ENCODE data around the gene SRSF7. TPM values are rescaled to one million over a fixed set of nuclear protein-coding genes. Genes with fewer than 3 reads are reported as not detected.
"Not testable (repeated sequence)": the region's sequence is repeated elsewhere in the genome, so short reads cannot be mapped to it uniquely, and the experiment has no call there.

Gene SRSF7
- total RNA-seq (100 to 1,000 TPM in 3 of 9 donors, 10 to 100 TPM in 6; 39.8 to 153 (median 87.9) TPM), polyA plus RNA-seq (100 to 1,000 TPM; 125 to 248 (median 146) TPM)
- long read RNA-seq, donor 1, transcript SRSF7-208 (7 exons, 1,903 nt), result minor isoform, 5 of 73 reads
- long read RNA-seq, donor 1, transcript SRSF7-201 (8 exons, 2,489 nt), result major isoform, 49 of 73 reads
- long read RNA-seq, donor 1, partial matches to known transcripts, result 12 of 73 reads
- long read RNA-seq, donor 1, other reads (novel, unspliced or antisense), result 0 of 73 reads
- long read RNA-seq, donor 2, transcript SRSF7-201 (8 exons, 2,489 nt), result major isoform, 32 of 52 reads
- long read RNA-seq, donor 2, partial matches to known transcripts, result 11 of 52 reads
- long read RNA-seq, donor 2, other reads (novel, unspliced or antisense), result 0 of 52 reads
- long read RNA-seq, donor 3, transcript SRSF7-201 (8 exons, 2,489 nt), result major isoform, 23 of 32 reads
- long read RNA-seq, donor 3, partial matches to known transcripts, result 0 of 32 reads
- long read RNA-seq, donor 3, other reads (novel, unspliced or antisense), result 0 of 32 reads
- long read RNA-seq, donor 4, transcript SRSF7-201 (8 exons, 2,489 nt), result major isoform, 9 of 21 reads
- long read RNA-seq, donor 4, partial matches to known transcripts, result 5 of 21 reads
- long read RNA-seq, donor 4, other reads (novel, unspliced or antisense), result 1 of 21 reads
- long read RNA-seq, donor 5, transcript SRSF7-209 (7 exons, 2,453 nt), result minor isoform, 7 of 75 reads
- long read RNA-seq, donor 5, transcript SRSF7-208 (7 exons, 1,903 nt), result minor isoform, 13 of 75 reads
- long read RNA-seq, donor 5, transcript SRSF7-201 (8 exons, 2,489 nt), result major isoform, 29 of 75 reads
- long read RNA-seq, donor 5, transcript SRSF7-204 (9 exons, 2,857 nt), result minor isoform, 9 of 75 reads
- long read RNA-seq, donor 5, partial matches to known transcripts, result 1 of 75 reads
- long read RNA-seq, donor 5, other reads (novel, unspliced or antisense), result 12 of 75 reads
- long read RNA-seq, donor 6, transcript SRSF7-201 (8 exons, 2,489 nt), result major isoform, 10 of 20 reads
- long read RNA-seq, donor 6, partial matches to known transcripts, result 2 of 20 reads
- long read RNA-seq, donor 6, other reads (novel, unspliced or antisense), result 4 of 20 reads
- long read RNA-seq, donor 7, transcript SRSF7-201 (8 exons, 2,489 nt), result major isoform, 17 of 25 reads
- long read RNA-seq, donor 7, partial matches to known transcripts, result 0 of 25 reads
- long read RNA-seq, donor 7, other reads (novel, unspliced or antisense), result 0 of 25 reads
- long read RNA-seq, donor 8, transcript SRSF7-209 (7 exons, 2,453 nt), result minor isoform, 6 of 121 reads
- long read RNA-seq, donor 8, transcript SRSF7-201 (8 exons, 2,489 nt), result major isoform, 49 of 121 reads
- long read RNA-seq, donor 8, transcript SRSF7-208 (7 exons, 1,903 nt), result minor isoform, 11 of 121 reads
- long read RNA-seq, donor 8, transcript SRSF7-204 (9 exons, 2,857 nt), result minor isoform, 6 of 121 reads
- long read RNA-seq, donor 8, partial matches to known transcripts, result 47 of 121 reads
- long read RNA-seq, donor 8, other reads (novel, unspliced or antisense), result 0 of 121 reads
- long read RNA-seq, donor 9, transcript SRSF7-201 (8 exons, 2,489 nt), result major isoform, 24 of 50 reads
- long read RNA-seq, donor 9, partial matches to known transcripts, result 14 of 50 reads
- long read RNA-seq, donor 9, other reads (novel, unspliced or antisense), result 0 of 50 reads
- long read RNA-seq, donor 10, transcript SRSF7-201 (8 exons, 2,489 nt), result major isoform, 12 of 20 reads
- long read RNA-seq, donor 10, partial matches to known transcripts, result 0 of 20 reads
- long read RNA-seq, donor 10, other reads (novel, unspliced or antisense), result 0 of 20 reads

DNA sequence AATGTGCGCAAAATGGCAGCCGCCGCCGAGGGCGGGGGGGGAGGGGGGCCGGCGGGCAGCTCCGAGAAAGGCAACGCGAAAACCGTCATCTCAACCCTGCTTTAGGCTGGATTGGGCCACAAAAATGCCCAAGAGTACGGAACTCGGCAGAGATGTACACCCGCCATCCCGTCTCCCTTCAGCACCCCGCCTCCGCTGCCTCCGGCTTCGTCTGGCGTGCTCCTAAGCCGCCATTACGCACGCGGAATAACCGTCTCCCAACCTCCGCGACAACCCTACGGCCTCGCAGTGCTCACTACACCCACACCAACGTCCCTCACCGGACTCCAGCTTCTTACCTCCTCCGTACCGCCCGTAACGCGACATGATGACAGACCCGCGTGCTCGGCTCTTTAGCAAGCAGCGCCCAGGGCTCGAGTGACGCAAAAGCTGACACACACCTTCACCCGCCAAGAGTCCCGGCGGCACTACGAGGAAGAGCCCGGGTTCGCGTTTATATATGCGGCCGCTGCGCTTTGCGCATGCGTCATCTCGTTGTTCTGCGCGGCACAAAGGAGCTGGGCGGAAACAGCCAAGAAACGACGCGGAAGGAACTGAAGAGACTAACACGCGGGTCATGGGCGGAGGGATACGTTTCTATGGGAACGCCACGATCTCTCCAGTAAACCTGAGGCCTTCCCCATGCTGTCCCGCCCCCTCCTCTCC, at the start of gene SRSF7:
Gene SRSF7, minus strand, starts transcription at position 471 of the 705 bp plus-strand sequence. Its CDS starts 105 bp downstream, at position 366.
- Histone ChIP-seq H3K9me3 (replicated peaks in 1 of 3) (no peaks in the 10 kb centered on the region), H3K27me3 (no peaks in the 10 kb centered on the region), H3K4me3 (peak within 1 kb of the TSS; percentile 77 to 96 (median 88)), H3K27ac (peak within 1 kb of the TSS; percentile 96 to 100 (median 99)), H3K4me1 (replicated peaks in 1 of 2) (peaks cover 19 to 49% of the 10 kb centered on the region in 2 donors), H3K36me3 (replicated peaks in 1 of 2) (peaks cover 0 to 39% of the 10 kb centered on the region in 2 donors)
- intact Hi-C loops (cut with DNase I), result no loop called here
- 0 to 1% (median 1%) methylated on average over 28 to 68 of the region's 68 CpGs for WGBS, 4 donors
- TF ChIP-seq POLR2A (IDR thresholded peaks at IDR 0.05), result peak; percentile 100
- TF ChIP-seq, protein P1, sequence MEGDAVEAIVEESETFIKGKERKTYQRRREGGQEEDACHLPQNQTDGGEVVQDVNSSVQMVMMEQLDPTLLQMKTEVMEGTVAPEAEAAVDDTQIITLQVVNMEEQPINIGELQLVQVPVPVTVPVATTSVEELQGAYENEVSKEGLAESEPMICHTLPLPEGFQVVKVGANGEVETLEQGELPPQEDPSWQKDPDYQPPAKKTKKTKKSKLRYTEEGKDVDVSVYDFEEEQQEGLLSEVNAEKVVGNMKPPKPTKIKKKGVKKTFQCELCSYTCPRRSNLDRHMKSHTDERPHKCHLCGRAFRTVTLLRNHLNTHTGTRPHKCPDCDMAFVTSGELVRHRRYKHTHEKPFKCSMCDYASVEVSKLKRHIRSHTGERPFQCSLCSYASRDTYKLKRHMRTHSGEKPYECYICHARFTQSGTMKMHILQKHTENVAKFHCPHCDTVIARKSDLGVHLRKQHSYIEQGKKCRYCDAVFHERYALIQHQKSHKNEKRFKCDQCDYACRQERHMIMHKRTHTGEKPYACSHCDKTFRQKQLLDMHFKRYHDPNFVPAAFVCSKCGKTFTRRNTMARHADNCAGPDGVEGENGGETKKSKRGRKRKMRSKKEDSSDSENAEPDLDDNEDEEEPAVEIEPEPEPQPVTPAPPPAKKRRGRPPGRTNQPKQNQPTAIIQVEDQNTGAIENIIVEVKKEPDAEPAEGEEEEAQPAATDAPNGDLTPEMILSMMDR (IDR thresholded peaks at IDR 0.05), result peak in 2 of 6 experiments; percentile 27 to 37
- DNase-seq, result peak; percentile 97 to 99 (median 99)

DNA sequence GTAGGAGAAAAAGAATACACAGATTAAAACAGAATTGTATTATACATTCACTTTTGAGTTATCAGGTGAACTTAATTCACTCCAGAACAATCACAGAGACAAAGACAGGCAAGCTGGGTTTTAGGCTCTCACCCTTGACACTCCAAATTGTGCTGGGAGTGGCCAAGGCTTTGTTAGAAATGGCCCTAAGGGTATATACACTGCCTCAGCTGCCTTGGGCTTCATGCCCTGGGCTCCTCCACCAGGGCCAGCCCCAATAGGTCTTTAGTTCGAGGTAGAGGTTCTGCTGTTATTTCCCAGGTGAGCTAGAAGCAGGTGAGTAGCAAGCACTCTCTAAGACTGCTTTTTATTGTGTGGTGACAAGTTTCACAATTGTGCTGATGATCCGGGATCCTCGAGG, 46.8 kb upstream of the SRSF7 start:
- DNase-seq, result no peak
- TF ChIP-seq, protein P1 (IDR thresholded peaks at IDR 0.05), result no peak
- TF ChIP-seq POLR2A (IDR thresholded peaks at IDR 0.05), result no peak
- Histone ChIP-seq H3K27me3 (no peaks in the 10 kb centered on the region), H3K4me1 (replicated peaks in 1 of 2) (no peaks in the 10 kb centered on the region), H3K36me3 (replicated peaks in 1 of 2) (peaks cover 0 to 11% of the 10 kb centered on the region in 2 donors), H3K4me3 (no peak overlapping the region), H3K9me3 (replicated peaks in 1 of 3) (no peaks in the 10 kb centered on the region), H3K27ac (no peak overlapping the region)
- WGBS, 4 donors, result 84 to 94% (median 89%) methylated on average over 2 to 3 of the region's 3 CpGs
- intact Hi-C loops (cut with DNase I), result no loop called here

DNA sequence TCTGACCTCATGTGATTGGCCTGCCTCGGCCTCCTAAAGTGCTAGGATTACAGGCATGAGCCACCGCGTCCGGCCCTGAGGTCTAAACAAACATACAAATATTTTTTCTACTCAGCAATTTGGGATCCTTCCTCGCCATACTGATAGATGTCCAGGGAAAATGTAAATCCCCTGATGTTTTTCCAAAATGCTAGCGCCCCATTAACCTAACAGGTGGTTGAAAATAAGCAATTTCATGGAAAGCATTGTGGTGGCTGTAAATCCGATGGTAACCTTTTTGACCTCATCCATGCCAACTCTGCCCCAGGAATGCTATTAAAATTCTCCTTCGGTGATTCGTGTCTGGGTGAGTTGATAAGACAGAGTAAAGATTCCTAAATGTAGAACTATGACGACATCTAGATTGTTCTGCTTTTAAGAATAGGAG, 46.1 kb upstream of the SRSF7 start:
- Histone ChIP-seq H3K9me3 (replicated peaks in 1 of 3) (no peaks in the 10 kb centered on the region), H3K4me1 (replicated peaks in 1 of 2) (no peaks in the 10 kb centered on the region), H3K27me3 (no peaks in the 10 kb centered on the region), H3K27ac (no peak overlapping the region), H3K36me3 (replicated peaks in 1 of 2) (peaks cover 0 to 7% of the 10 kb centered on the region in 2 donors), H3K4me3 (no peak overlapping the region)
- no peak for TF ChIP-seq POLR2A (IDR thresholded peaks at IDR 0.05)
- TF ChIP-seq, protein P1 (IDR thresholded peaks at IDR 0.05), result no peak
- DNase-seq, result no peak
- WGBS, 4 donors, result 86 to 88% (median 87%) methylated on average over 10 of the region's 10 CpGs
- intact Hi-C loops (cut with DNase I), result no loop called here

DNA sequence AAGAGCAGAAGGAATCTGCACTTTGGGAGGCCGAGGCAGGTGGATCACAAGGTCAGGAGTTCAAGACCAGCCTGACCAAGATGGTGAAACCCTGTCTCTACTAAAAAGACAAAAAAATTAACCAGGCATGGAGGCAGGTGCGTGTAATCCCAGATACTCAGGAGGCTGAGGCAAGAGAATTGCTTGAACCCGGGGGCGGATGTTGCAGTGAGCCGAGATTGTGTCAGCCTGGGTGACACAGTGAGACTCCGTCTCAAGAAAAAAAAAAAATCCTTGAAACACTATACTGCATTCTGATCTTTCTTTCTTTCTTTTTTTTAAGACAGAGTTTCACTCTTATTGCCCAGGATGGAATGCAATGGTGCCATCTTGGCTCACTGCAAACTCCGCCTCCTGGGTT, 43.9 kb upstream of the SRSF7 start:
- H3K36me3 ChIP-seq (replicated peaks in 1 of 2); H3K27me3 ChIP-seq; H3K4me3 ChIP-seq; H3K9me3 ChIP-seq (replicated peaks in 1 of 3); DNase-seq; intact Hi-C loops (cut with DNase I); H3K27ac ChIP-seq; H3K4me1 ChIP-seq (replicated peaks in 1 of 2): not testable (repeated sequence)
- WGBS, 4 donors, result 85 to 91% (median 88%) methylated on average over 7 of the region's 7 CpGs
